Stimulated activated naive B cell treated with anti-CD40 and anti-IgM and Interleukin-4, amounts not matched to agents 10 μg/mL and 1 μg/mL and 100 μg/mL, for 72 hours (primary cell): ENCODE measurements around the gene IL18BP.
A peak's percentile ranks its signal among the peaks of the same experiment; 100 is the strongest.

ENCODE experiments used
- ATAC-seq, 2 donors: fragments of 150-1000 bp; cut with Tn5 transposase; replicated peaks; 2 replicates each; pipeline ENCODE4 v1.10.0; 2021; ENCODE audit warnings: moderate library complexity in 1 of 2
- DNase-seq: peaks from one replicate; pipeline ENCODE4 v3.0.0; 2021
- H3K27ac Mint-ChIP-seq: one replicate; pipeline ENCODE4 v1.8.0; 2022; ENCODE audit warnings: mild to moderate bottlenecking, mixed read lengths
- H3K27me3 Mint-ChIP-seq, 2 donors: one replicate each; pipeline ENCODE4 v1.8.0; 2022; ENCODE audit warnings: mixed read lengths in 2 of 2
- H3K36me3 Mint-ChIP-seq, 2 donors: one replicate each; pipeline ENCODE4 v1.8.0; 2022; ENCODE audit warnings: mixed read lengths in 2 of 2, mild to moderate bottlenecking in 1 of 2
- H3K4me1 Mint-ChIP-seq, 2 donors: one replicate each; pipeline ENCODE4 v1.8.0; 2022; ENCODE audit warnings: mixed read lengths in 2 of 2, mild to moderate bottlenecking in 1 of 2
- H3K4me3 Mint-ChIP-seq, 2 donors: one replicate each; pipeline ENCODE4 v1.8.0; 2022; ENCODE audit warnings: mild to moderate bottlenecking in 2 of 2, mixed read lengths in 2 of 2, moderate library complexity in 1 of 2
- H3K9me3 Mint-ChIP-seq, 2 donors: one replicate each; pipeline ENCODE4 v1.8.0; 2022; ENCODE audit warnings: mixed read lengths in 2 of 2, mild to moderate bottlenecking in 1 of 2

The IL18BP gene

DNA sequence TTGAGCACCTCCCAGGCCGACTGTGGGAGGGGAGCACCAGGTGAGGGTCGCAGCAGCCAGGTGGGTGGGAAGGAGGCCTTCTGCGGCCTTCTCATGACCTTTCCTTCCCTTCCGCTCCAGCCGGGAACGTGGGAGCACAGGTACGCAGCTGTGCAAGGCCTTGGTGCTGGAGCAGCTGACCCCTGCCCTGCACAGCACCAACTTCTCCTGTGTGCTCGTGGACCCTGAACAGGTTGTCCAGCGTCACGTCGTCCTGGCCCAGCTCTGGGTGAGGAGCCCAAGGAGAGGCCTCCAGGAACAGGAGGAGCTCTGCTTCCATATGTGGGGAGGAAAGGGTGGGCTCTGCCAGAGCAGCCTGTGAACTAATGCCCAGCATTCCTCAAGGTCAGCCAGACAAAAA is 2.6 kb downstream of the IL18BP start:
- Mint-ChIP-seq H3K4me1 (peaks cover 50 to 72% of the 10 kb centered on the region in 2 donors), H3K9me3 (peaks cover 3 to 4% of the 10 kb centered on the region in 2 donors), H3K27me3 (no peaks in the 10 kb centered on the region), H3K4me3 (no peak overlapping the region), H3K36me3 (peaks cover 62 to 88% of the 10 kb centered on the region in 2 donors), H3K27ac (peak overlapping the region; percentile 75)
- no peak for ATAC-seq
- DNase-seq, result no peak

DNA sequence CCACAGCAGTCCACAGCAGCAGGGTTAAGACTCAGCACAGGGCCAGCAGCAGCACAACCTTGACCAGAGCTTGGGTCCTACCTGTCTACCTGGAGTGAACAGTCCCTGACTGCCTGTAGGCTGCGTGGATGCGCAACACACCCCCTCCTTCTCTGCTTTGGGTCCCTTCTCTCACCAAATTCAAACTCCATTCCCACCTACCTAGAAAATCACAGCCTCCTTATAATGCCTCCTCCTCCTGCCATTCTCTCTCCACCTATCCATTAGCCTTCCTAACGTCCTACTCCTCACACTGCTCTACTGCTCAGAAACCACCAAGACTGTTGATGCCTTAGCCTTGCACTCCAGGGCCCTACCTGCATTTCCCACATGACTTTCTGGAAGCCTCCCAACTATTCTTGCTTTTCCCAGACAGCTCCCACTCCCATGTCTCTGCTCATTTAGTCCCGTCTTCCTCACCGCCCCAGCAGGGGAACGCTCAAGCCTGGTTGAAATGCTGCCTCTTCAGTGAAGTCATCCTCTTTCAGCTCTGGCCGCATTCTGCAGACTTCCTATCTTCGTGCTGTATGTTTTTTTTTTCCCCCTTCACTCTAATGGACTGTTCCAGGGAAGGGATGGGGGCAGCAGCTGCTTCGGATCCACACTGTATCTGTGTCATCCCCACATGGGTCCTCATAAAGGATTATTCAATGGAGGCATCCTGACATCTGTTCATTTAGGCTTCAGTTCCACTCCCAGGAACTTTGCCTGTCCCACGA is 3.3 kb downstream of the IL18BP start:
- H3K36me3 Mint-ChIP-seq, result peaks cover 57 to 89% of the 10 kb centered on the region in 2 donors
- ATAC-seq (no peak), DNase-seq (no peak)
- H3K4me1 Mint-ChIP-seq, result peaks cover 46 to 73% of the 10 kb centered on the region in 2 donors
- H3K27me3 Mint-ChIP-seq, result no peaks in the 10 kb centered on the region
- peaks cover 0 to 4% of the 10 kb centered on the region in 2 donors for H3K9me3 Mint-ChIP-seq
- H3K4me3 Mint-ChIP-seq, result peak overlapping the region in 1 of 2 donors; percentile 2
- H3K27ac Mint-ChIP-seq, result peak overlapping the region; percentile 75

DNA sequence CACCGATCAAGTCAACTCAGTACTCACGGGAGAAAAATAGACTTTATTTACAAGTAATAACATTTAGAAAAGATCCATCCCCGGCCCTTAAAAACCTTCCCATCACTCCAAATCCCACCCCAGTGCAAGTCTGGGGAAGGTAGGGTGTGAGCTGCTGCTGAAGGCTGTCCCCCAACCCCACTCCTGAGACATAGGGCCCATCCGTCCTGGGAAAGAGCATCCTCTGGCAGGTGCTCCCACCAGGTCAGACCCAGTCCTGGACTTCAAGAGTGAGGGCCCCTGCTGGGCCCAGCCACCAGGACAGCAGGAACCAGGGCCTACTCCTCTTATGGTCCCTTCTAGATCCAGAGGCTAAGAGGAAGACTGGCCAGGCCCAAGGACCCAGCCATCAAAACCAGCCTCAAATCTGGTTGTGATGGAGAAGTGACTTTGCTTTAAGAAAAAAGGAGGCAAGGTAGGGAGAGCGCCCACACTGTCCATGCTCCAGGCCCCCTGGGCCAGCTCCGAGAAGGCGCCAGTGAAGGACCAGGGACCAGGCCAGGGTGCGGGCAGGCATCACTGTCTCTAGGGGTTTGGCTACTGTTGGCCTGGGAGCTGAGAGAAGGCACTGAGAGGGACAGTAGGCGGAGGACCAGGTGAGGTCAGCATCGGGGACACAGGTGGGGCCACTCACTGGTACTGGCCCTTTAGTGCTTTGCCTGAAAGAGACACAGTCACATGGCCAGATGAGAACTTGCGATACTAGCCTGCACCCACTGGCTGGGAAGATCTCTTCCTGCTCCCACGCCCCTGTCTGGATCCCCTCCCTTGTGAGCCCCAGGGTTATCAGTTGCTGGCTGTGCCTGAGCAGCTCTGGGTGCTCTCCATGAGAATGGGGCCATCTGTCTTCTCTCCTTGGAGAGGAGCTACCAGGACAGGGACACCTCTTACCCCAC is 4.4 kb downstream of the IL18BP start:
- no peak overlapping the region for H3K4me3 Mint-ChIP-seq
- H3K9me3 Mint-ChIP-seq, result peaks cover 0 to 4% of the 10 kb centered on the region in 2 donors
- no peak for ATAC-seq
- DNase-seq, result no peak
- peak overlapping the region; percentile 84 for H3K27ac Mint-ChIP-seq
- no peaks in the 10 kb centered on the region for H3K27me3 Mint-ChIP-seq
- H3K4me1 Mint-ChIP-seq, result peaks cover 40 to 70% of the 10 kb centered on the region in 2 donors
- peaks cover 55 to 89% of the 10 kb centered on the region in 2 donors for H3K36me3 Mint-ChIP-seq

DNA sequence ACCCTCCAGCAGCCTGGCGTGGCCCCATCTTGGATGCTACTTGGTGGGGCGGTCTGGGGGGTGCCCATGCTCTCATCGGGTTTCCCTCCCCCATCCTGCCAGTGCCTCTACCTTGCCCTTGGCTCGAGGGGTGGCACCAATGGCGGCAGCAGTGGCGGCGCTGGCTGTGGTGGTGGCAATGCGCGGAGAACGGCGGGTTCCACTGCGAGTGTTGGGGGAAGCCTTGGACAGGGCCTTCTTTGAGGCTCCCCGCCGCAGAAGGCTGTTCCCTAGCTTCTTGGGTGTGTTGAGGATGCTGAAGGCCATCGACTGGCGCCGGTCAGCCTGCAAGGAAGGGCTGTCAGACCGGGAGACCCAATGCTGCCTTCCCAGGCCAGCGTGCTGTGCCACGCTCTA is 5.1 kb downstream of the IL18BP start:
- peaks cover 52 to 88% of the 10 kb centered on the region in 2 donors for H3K36me3 Mint-ChIP-seq
- DNase-seq, result no peak
- peaks cover 0 to 1% of the 10 kb centered on the region in 2 donors for H3K9me3 Mint-ChIP-seq
- peaks cover 36 to 66% of the 10 kb centered on the region in 2 donors for H3K4me1 Mint-ChIP-seq
- no peaks in the 10 kb centered on the region for H3K27me3 Mint-ChIP-seq
- peak overlapping the region; percentile 84 for H3K27ac Mint-ChIP-seq
- ATAC-seq, result no peak
- H3K4me3 Mint-ChIP-seq, result no peak overlapping the region

DNA sequence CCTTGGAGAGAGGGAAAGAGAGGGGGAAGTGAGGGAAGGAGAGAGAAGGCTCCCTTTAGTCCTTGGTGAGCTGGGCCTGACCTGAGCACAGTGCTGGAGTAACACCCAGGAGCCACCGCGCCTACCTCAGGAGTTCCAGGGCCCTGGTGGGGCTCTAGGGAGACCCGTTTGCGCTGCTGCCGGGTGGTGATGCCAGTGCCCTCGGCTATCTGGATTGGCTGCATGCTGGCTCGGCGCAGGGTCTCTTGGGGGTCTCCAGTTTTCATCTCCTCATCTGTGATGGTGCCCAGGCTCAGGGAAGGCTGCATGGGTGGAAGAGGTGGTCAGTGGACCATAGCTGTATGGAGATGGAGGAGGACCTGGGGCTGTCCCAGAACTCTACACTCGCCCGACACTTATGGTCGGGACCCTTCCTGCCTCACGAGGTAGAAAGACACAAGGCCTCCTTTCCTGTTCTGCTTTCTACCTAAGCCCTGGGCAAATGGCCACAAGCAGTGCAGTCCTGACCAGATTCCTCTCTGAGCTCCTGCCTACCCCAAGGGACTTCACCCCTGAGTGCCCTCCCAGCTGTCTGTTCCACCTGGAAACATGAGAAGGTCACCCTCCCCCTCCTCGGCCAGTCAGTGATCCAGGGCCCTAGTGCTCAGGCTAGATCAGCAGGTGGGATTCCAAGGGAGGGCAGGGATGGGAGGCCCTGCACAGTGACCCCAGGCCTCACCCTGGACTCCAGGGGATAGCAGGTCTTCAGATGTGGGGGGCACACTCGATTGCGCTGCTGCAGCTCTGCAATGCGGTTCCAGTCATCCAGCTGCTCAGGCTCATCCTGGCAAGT is 6.0 kb downstream of the IL18BP start:
- H3K4me3 Mint-ChIP-seq, result peak overlapping the region in 1 of 2 donors; percentile 12
- H3K27ac Mint-ChIP-seq, result peak overlapping the region; percentile 84
- H3K36me3 Mint-ChIP-seq, result peaks cover 44 to 84% of the 10 kb centered on the region in 2 donors
- DNase-seq (no peak), ATAC-seq (peak; percentile 32 to 35)
- no peaks in the 10 kb centered on the region for H3K27me3 Mint-ChIP-seq
- no peaks in the 10 kb centered on the region for H3K9me3 Mint-ChIP-seq
- H3K4me1 Mint-ChIP-seq, result peaks cover 26 to 56% of the 10 kb centered on the region in 2 donors

DNA sequence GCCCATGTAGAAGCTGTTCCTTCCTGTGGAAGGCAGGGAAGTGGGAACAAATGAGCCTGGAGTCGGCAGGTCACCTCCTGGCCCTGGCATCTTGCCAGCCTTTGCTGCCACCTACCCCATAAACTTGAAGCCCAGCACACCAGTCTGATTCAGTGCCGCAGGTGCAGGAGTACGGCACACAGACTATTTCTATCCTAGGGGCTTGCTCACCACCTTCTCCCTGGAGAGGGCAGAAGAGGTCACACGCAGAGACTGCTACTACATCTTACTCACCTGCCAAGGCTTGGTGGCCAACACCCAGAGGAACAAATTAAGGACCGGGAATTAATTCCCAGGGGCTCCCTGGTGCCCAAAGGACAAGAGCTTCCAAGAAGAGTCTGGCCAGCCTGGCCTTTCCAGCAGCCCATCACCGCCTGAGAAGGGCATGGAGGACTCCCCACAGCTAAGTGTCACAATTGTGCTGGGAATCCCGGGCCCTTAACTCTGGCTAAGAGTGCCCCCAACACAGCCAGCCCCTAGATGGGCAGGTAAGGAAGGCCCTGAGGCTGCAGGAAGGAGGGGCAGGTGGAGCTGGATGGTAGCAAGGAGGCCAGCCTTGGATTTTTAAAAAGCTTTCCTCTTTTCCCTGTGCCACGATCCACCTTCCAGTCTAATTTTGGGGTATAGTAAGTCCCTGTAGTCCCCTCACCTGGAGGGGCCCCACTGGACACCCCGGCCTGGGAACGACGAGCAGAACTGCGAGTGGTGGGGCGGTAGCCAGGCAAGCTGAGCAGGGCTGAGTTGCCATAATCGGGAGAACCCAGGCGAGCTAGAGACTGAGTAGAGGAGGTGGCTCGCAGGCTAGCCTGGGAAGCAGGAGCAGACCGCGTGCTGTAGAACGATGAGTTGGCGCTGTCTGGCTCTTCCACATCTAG is 6.9 kb downstream of the IL18BP start:
- H3K27ac Mint-ChIP-seq, result peak overlapping the region; percentile 84

DNA sequence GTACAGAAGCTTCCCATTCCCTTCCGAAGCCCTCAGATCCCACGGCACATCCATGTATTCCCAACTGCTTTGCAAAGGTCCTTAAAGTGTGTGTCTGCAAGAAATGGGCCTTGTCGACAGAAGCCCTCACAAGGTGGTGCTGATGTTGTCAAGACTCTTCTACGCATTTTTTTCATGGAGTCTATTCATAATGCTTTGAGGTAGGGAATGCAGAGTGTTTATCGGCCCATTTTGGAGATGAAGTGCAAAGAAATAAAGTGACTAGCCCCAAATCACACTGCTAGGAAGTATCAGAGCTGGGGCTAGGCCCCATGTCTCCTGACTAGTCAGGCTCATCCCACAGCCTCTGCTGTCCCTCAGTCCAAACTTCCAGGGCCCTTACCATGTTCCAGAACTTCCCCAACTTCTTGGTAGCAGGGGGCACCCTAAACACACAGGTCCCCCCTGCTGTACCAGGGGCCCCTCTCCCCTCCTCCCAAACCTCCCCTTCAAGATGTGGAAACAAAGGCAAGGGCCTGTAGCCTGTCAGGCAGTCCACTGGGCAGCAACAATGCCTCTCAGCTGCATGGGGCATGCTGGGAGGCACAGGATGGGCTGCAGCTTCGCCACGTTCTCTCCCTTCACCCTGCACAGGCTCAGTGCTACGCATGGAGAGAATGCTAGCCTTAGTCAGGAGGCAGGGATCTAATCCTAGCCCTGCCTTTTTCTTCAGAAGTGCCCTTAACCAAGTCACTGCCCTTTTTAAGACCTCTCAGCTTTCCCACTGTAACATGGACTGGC is 7.8 kb downstream of the IL18BP start:
- no peak for ATAC-seq
- Mint-ChIP-seq H3K4me3 (peak overlapping the region in 1 of 2 donors; percentile 17), H3K9me3 (no peaks in the 10 kb centered on the region), H3K4me1 (peaks cover 21 to 62% of the 10 kb centered on the region in 2 donors), H3K36me3 (peaks cover 41 to 76% of the 10 kb centered on the region in 2 donors), H3K27me3 (no peaks in the 10 kb centered on the region), H3K27ac (peak overlapping the region; percentile 84)
- DNase-seq, result no peak

More for the DNA sequence above, 6.9 kb downstream of the IL18BP start:
- Mint-ChIP-seq H3K4me1 (peaks cover 22 to 55% of the 10 kb centered on the region in 2 donors), H3K9me3 (no peaks in the 10 kb centered on the region), H3K36me3 (peaks cover 42 to 77% of the 10 kb centered on the region in 2 donors), H3K4me3 (peak overlapping the region in 1 of 2 donors; percentile 17), H3K27me3 (no peaks in the 10 kb centered on the region)
- ATAC-seq (no peak), DNase-seq (no peak)

DNA sequence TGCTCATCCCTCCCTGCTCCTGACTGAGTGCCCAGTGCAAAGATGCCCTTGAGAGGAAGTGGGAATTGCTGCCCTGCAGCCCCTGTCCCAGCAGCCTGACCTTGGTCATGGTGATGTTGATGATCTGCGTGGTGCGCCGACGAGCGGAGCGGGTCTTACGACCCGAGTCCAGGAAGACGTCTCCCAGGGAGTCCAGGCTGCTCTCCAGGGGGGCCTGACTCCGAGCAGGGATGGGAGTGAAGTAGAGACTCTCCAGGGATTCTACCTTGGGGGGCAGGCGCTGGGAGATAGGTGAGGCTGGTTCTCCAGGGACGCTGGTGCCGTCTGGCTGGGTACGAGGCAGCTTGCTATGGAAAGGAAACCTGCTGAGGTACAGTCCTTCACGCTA is 8.4 kb downstream of the IL18BP start:
- Mint-ChIP-seq H3K27ac (peak overlapping the region; percentile 68), H3K27me3 (no peaks in the 10 kb centered on the region), H3K9me3 (no peaks in the 10 kb centered on the region), H3K4me1 (peaks cover 21 to 57% of the 10 kb centered on the region in 2 donors), H3K36me3 (peaks cover 41 to 71% of the 10 kb centered on the region in 2 donors), H3K4me3 (no peak overlapping the region)
- DNase-seq, result no peak
- no peak for ATAC-seq

DNA sequence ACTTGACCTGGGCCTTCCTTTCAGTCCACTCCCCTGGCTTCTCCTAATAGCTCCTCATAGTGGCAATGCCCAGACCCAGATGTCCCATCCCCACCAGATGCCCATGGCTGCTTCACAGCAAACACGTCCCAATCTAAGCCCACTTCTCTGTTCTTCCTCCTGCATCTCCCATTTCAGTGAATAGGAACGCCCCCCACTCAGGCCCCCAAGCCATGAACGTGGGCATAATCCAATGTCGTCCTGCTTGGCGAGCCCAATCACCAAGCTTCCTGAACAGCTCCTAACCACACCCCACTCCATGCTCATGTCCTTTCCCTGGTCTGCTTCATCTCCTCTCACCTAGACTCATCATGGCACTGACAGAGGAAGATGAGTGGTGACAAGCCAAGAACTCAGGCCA is 8.9 kb downstream of the IL18BP start:
- Mint-ChIP-seq H3K9me3 (no peaks in the 10 kb centered on the region), H3K4me3 (no peak overlapping the region), H3K4me1 (peaks cover 21 to 53% of the 10 kb centered on the region in 2 donors), H3K27ac (peak overlapping the region; percentile 63), H3K27me3 (no peaks in the 10 kb centered on the region), H3K36me3 (peaks cover 36 to 66% of the 10 kb centered on the region in 2 donors)
- no peak for ATAC-seq
- no peak for DNase-seq

DNA sequence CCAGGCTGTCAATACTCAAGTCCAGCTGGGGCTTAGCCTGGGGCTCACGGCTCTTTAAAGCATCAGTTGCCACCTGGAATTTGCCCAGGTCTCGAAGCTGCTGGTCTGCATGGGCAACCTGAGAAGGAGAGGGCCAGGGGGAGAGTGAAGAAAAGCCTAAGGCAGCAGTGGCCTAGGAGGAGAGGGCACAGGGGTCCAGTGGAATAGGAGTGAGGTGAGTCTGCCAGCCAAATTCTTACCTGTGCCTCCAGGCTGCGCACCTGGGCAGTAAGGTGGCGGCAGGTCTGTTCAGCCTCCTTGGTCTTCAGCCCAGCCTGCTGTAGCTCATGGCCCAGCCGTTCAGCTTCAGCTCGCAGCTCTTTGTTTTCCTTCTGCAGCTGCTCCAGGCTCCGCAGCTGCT is 10.0 kb downstream of the IL18BP start:
- Mint-ChIP-seq H3K27ac (peak overlapping the region; percentile 84), H3K4me3 (no peak overlapping the region), H3K27me3 (no peaks in the 10 kb centered on the region), H3K36me3 (peaks cover 33 to 68% of the 10 kb centered on the region in 2 donors), H3K9me3 (no peaks in the 10 kb centered on the region), H3K4me1 (peaks cover 18 to 61% of the 10 kb centered on the region in 2 donors)
- ATAC-seq (no peak), DNase-seq (no peak)

DNA sequence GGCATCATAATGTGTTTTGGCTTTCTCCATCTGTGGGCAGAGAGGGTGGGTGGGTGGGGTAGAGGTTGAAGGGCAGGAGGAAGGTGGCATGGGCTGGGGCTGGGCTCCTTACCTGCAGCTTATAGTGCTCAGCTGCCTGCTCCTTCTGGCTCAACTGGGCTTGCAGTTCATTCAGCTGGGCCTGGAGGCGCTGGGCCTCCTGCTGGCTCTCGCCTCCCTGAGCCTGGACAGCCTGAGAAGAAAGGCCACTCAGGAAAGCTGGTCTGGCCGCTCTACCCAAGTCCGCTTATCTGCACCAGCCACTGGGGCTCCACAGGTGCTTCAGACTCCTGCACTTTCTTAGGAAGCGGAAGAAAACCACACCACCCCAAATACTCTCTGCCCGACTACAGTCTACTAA is 10.4 kb downstream of the IL18BP start:
- no peak for DNase-seq
- Mint-ChIP-seq H3K27ac (peak overlapping the region; percentile 84), H3K9me3 (no peaks in the 10 kb centered on the region), H3K4me1 (peaks cover 15 to 58% of the 10 kb centered on the region in 2 donors), H3K27me3 (no peaks in the 10 kb centered on the region), H3K4me3 (no peak overlapping the region), H3K36me3 (peaks cover 33 to 68% of the 10 kb centered on the region in 2 donors)
- ATAC-seq, result no peak

DNA sequence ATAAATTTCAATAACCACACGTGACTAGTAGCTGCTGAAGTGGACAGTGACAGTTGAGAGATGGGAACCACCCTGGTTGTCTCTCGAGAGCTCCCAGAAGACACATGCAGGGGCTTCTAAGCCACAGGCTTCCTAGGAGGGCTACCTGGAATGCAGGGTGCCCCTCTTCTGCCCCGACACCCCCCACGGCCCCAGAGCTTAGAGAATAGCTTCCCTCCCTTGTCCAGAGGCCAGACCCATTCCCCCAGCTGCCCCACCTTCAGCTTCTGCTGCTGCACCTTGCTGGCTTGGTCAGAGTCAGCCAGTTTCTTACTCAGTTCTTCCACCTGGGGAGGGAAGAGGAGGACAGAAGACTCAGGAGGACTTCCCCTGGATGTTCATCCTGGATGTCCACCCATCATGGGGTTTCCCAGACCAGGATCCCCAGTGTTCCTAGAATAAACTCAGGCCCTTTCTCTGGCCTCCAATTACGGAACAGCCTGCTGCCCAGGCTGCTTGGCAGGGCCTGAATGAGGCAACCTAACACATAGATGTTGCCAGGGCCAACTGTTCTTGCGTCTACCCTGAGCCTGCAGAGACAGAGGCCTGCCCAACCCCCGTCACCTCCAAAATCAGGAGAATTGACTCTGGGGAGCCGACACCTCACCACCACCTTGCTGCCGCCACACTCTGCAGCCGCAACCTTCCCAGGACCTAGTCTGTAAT is 12.0 kb downstream of the IL18BP start:
- Mint-ChIP-seq H3K36me3 (peaks cover 40 to 71% of the 10 kb centered on the region in 2 donors), H3K27me3 (no peaks in the 10 kb centered on the region), H3K27ac (peak overlapping the region; percentile 32), H3K4me3 (no peak overlapping the region), H3K9me3 (no peaks in the 10 kb centered on the region), H3K4me1 (peaks cover 10 to 54% of the 10 kb centered on the region in 2 donors)
- ATAC-seq (no peak), DNase-seq (no peak)
